GM12878 (cell line): ENCODE results near the gene CNTNAP2. TPM values are rescaled to one million over a fixed set of nuclear protein-coding genes. Genes with fewer than 3 reads are reported as not detected.

Source experiments
- ATAC-seq: fragments of 200-7000 bp; cut with Tn5 transposase; 3 replicates; pipeline ENCODE4 v1.9.1; 2020; ENCODE audit warnings: mild to moderate bottlenecking, moderate library complexity
- BruUV-seq: library from RNA; stranded (reverse); fragments of 400-500 nt; replicated peaks from 2 replicates; lab custom pipeline; 2021; lab: Mats Ljungman, UMichigan
- CTCF ChIA-PET: fragments of 300-600 bp; sonication (Branson Sonifier 250); formaldehyde crosslinking; extraction: SDS; loops from one replicate; lab custom pipeline; 2021; ENCODE audit warnings: inconsistent platforms; lab: Yijun Ruan, JAX
- POLR2A ChIA-PET: fragments of 350-600 bp; formaldehyde crosslinking; extraction: SDS; loops from one replicate; lab custom pipeline; 2021; ENCODE audit warnings: inconsistent platforms; lab: Charles Lee
- RAD21 ChIA-PET: fragments of 300-600 bp; sonication (Branson Sonifier 250); formaldehyde crosslinking; loops from one replicate; lab custom pipeline; 2023; ENCODE audit warnings: antibody characterized with exemption; ENCODE audit not compliant: unreplicated experiment; lab: Charles Lee
- SMC1A ChIA-PET: fragments of 300-600 bp; sonication (Branson Sonifier 250); formaldehyde crosslinking; loops from one replicate; lab custom pipeline; 2023; ENCODE audit not compliant: unreplicated experiment, uncharacterized antibody; lab: Charles Lee
- DNase-seq: peaks from one replicate; pipeline ENCODE4 v3.0.0-alpha.2; 2011; ENCODE audit warnings: low read depth, low spot score
- FAIRE-seq: peaks from 3 replicates; lab custom pipeline; 2011; peaks lifted over from hg19 to GRCh38; lab: Jason Lieb, UNC
- H2AFZ ChIP-seq: 2 replicates; pipeline ENCODE4 v1.6.0; 2011; ENCODE audit warnings: low read depth, low read length, control low read depth; ENCODE audit not compliant: control insufficient read depth
- H3K27ac ChIP-seq: 2 replicates; pipeline ENCODE4 v1.5.1; 2011; ENCODE audit warnings: control low read depth; ENCODE audit not compliant: control insufficient read depth, insufficient read depth
- H3K27me3 ChIP-seq, 2 experiments: replicated peaks in 1 of 2; 2 replicates each; pipeline versions ENCODE4 v1.6.0 to v1.6.1; 2011; ENCODE audit warnings: low read length in 1 of 2; ENCODE audit not compliant: control insufficient read depth in 2 of 2, insufficient read depth in 2 of 2
- H3K36me3 ChIP-seq, 2 experiments: 2 replicates each; pipeline ENCODE4 v1.5.1; 2011; ENCODE audit warnings: low read length in 1 of 2; ENCODE audit not compliant: control insufficient read depth in 2 of 2, insufficient read depth in 2 of 2
- H3K4me1 ChIP-seq: 2 replicates; pipeline ENCODE4 v1.6.1; 2011; ENCODE audit warnings: mild to moderate bottlenecking, low read length, moderate library complexity, mixed read lengths; ENCODE audit not compliant: control insufficient read depth, insufficient read depth
- H3K4me2 ChIP-seq: 2 replicates; pipeline ENCODE4 v1.6.0; 2011; ENCODE audit warnings: control low read depth; ENCODE audit not compliant: control insufficient read depth, insufficient read depth
- H3K4me3 ChIP-seq: fragments of 200-600 bp; sonication (generic); 2 replicates; pipeline ENCODE4 v1.5.1; 2016
- H3K79me2 ChIP-seq: 2 replicates; pipeline ENCODE4 v1.6.0; 2011; ENCODE audit warnings: low read length; ENCODE audit not compliant: control insufficient read depth, insufficient read depth
- H3K9ac ChIP-seq: 2 replicates; pipeline ENCODE4 v1.8.0; 2011; ENCODE audit warnings: low read length, control low read depth, mixed read lengths; ENCODE audit not compliant: control insufficient read depth, insufficient read depth
- H3K9me3 ChIP-seq: replicated peaks from 3 replicates; pipeline ENCODE4 v1.5.1; 2011; ENCODE audit warnings: mild to moderate bottlenecking, low read length; ENCODE audit not compliant: control insufficient read depth, insufficient read depth
- H4K20me1 ChIP-seq: 2 replicates; pipeline ENCODE4 v1.6.0; 2011; ENCODE audit not compliant: control insufficient read depth, insufficient read depth
- CEBPB ChIP-seq, 2 experiments: fragments of 150-350 bp in 1 of 2; IDR thresholded peaks; 2 replicates each; pipeline ENCODE4 v1.6.1; 2012 to 2014; ENCODE audit warnings: low read depth in 2 of 2, low read length in 2 of 2, borderline replicate concordance in 1 of 2, inconsistent platforms in 1 of 2
- EGR1 ChIP-seq, 2 experiments: IDR thresholded peaks; 1 replicate in 1 of 2; 2 replicates in 1 of 2; pipeline ENCODE4 v1.6.1; 2011 to 2012; ENCODE audit warnings: low read depth in 2 of 2, low read length in 2 of 2, borderline replicate concordance in 1 of 2, mild to moderate bottlenecking in 1 of 2, moderate library complexity in 1 of 2
- ETV6 ChIP-seq, 2 experiments: fragments of 450-650 bp in 1 of 2; IDR thresholded peaks in 1 of 2; conservative IDR thresholded peaks in 1 of 2; 2 replicates each; pipeline ENCODE4 v1.6.1; 2014; ENCODE audit warnings: antibody characterized with exemption in 1 of 2, borderline replicate concordance in 1 of 2, low read depth in 1 of 2, mild to moderate bottlenecking in 1 of 2, moderate library complexity in 1 of 2
- FOS ChIP-seq: IDR thresholded peaks from 3 replicates; pipeline ENCODE4 v1.6.1; 2011; ENCODE audit warnings: borderline replicate concordance; ENCODE audit not compliant: insufficient read length; ENCODE audit errors: extremely low read depth
- NR2F1 ChIP-seq: fragments of 450-650 bp; conservative IDR thresholded peaks from 2 replicates; pipeline ENCODE4 v1.6.1; 2017; ENCODE audit warnings: mild to moderate bottlenecking
- POLR2A ChIP-seq: IDR thresholded peaks from 2 replicates; pipeline ENCODE4 v1.6.1; 2011; ENCODE audit warnings: low read depth, mild to moderate bottlenecking, low read length
- SREBF1 ChIP-seq: IDR thresholded peaks from 2 replicates; pipeline ENCODE4 v1.6.1; 2012; ENCODE audit warnings: mild to moderate bottlenecking, low read length
- SREBF2 ChIP-seq: IDR thresholded peaks from 2 replicates; pipeline ENCODE4 v1.6.1; 2012; ENCODE audit warnings: mild to moderate bottlenecking, low read length
- STAT3 ChIP-seq: IDR thresholded peaks from 2 replicates; pipeline ENCODE4 v1.6.1; 2011; ENCODE audit warnings: low read depth, low read length, improper control_type of control experiment
- TARDBP ChIP-seq: IDR thresholded peaks from 2 replicates; pipeline ENCODE4 v1.6.1; 2016; ENCODE audit warnings: borderline replicate concordance
- TCF12 ChIP-seq: IDR thresholded peaks from 2 replicates; pipeline ENCODE4 v1.6.1; 2011; ENCODE audit warnings: low read depth, mild to moderate bottlenecking, low read length
- ZBTB40 ChIP-seq: fragments of 450-650 bp; IDR thresholded peaks from 2 replicates; pipeline ENCODE4 v1.6.1; 2016; ENCODE audit warnings: mild to moderate bottlenecking, moderate library complexity, borderline replicate concordance
- ZSCAN29 ChIP-seq: fragments of 450-650 bp; IDR thresholded peaks from 2 replicates; pipeline ENCODE4 v1.6.1; 2017; ENCODE audit warnings: mild to moderate bottlenecking, moderate library complexity
- WGBS: methylation state at CpG from one replicate; pipeline ENCODE4 v1.1.6; 2016; ENCODE audit warnings: low lambda C conversion rate; ENCODE audit not compliant: insufficient replicate concordance, insufficient coverage; ENCODE audit errors: missing lambda C conversion rate; 5-methylcytosine and 5-hydroxymethylcytosine counted together
- in situ Hi-C: fragments of 300-500 bp; cut with MboI; formaldehyde crosslinking; loops from 9 replicates; pipeline ENCODE4 v1.14.3; 2018; ENCODE audit warnings: mixed read lengths
- intact Hi-C: fragments of 100-400 bp; cut with micrococcal nuclease; formaldehyde crosslinking; loops from one replicate; pipeline ENCODE4 v1.14.2; 2022; ENCODE audit not compliant: unreplicated experiment
- polyA plus RNA-seq, 11 experiments: library from polyadenylated mRNA; depleted of rRNA in 4 of 11; unstranded in 6 of 11; stranded (reverse) in 5 of 11; fragments of >200 nt; fragmentation: Nextera tagmentation in 4 of 11; fragmentation: Illumina TruSeq in 1 of 11; extraction: Ambion mirVana in 4 of 11; extraction: Trizol in 1 of 11; gene quantifications; 1 replicate in 1 of 11; 2 replicates in 10 of 11; pipeline versions ENCODE4 v1.2.1 to v1.2.3, GENCODE V29; 2011 to 2016; ENCODE audit warnings: inconsistent platforms in 2 of 11, missing spikeins in 2 of 11, low read depth in 1 of 11
- total RNA-seq, 4 experiments: library from RNA; depleted of rRNA in 3 of 4; stranded (reverse); fragments of >200 nt in 3 of 4; fragmentation: Illumina TruSeq in 1 of 4; extraction: Trizol in 1 of 4; gene quantifications; 2 replicates each; pipeline versions ENCODE4 v1.2.1 to v1.2.3, GENCODE V29; 2013 to 2021
- TF ChIP-seq, protein P1 (sequence below): IDR thresholded peaks from 2 replicates; pipeline ENCODE4 v1.6.1; 2012; ENCODE audit warnings: mild to moderate bottlenecking, low read depth, low read length

Gene CNTNAP2
- total and polyA plus RNA-seq, 10 of the 15 experiments (the other 5 are each of a cell fraction or from before 2014, with no cell fraction given), result 0.03 to 0.08 (median 0.03) TPM; not detected in 7

DNA sequence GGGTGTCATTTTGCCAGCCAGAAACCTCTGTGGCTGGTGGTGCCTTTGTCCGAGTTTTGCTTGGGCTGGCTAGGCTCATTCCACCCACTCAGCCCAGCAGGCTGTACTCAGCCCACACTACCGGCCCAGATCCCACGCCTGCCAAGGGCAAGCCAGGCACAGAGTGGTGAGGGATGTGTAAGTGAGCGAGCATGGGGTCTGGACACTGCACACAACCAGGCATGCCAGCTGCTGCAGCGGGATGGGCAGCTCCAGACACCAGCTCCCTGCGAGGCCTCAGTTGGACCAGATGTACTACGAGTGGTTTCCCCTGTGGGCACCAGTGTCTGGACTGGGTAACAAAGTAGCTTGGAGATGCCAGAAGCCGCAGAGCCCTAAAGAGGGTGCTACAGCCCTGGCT lies 2339.8 kb downstream of the CNTNAP2 start:
- Histone ChIP-seq H3K36me3 (no peaks in the 10 kb centered on the region), H3K4me1 (no peaks in the 10 kb centered on the region), H3K4me3 (no peak overlapping the region), H3K9ac (no peak overlapping the region), H4K20me1 (no peaks in the 10 kb centered on the region), H2AFZ (no peak overlapping the region), H3K27me3 (no peaks in the 10 kb centered on the region), H3K9me3 (no peaks in the 10 kb centered on the region), H3K27ac (no peak overlapping the region), H3K79me2 (no peaks in the 10 kb centered on the region), H3K4me2 (no peak overlapping the region)
- BruUV-seq, result no TSS peak
- POLR2A ChIA-PET, result no interaction called here
- WGBS, result 61% methylated on average over 8 of the region's 8 CpGs
- TF ChIP-seq ZBTB40, result no peak
- TF ChIP-seq POLR2A, result no peak
- TF ChIP-seq, protein P1, sequence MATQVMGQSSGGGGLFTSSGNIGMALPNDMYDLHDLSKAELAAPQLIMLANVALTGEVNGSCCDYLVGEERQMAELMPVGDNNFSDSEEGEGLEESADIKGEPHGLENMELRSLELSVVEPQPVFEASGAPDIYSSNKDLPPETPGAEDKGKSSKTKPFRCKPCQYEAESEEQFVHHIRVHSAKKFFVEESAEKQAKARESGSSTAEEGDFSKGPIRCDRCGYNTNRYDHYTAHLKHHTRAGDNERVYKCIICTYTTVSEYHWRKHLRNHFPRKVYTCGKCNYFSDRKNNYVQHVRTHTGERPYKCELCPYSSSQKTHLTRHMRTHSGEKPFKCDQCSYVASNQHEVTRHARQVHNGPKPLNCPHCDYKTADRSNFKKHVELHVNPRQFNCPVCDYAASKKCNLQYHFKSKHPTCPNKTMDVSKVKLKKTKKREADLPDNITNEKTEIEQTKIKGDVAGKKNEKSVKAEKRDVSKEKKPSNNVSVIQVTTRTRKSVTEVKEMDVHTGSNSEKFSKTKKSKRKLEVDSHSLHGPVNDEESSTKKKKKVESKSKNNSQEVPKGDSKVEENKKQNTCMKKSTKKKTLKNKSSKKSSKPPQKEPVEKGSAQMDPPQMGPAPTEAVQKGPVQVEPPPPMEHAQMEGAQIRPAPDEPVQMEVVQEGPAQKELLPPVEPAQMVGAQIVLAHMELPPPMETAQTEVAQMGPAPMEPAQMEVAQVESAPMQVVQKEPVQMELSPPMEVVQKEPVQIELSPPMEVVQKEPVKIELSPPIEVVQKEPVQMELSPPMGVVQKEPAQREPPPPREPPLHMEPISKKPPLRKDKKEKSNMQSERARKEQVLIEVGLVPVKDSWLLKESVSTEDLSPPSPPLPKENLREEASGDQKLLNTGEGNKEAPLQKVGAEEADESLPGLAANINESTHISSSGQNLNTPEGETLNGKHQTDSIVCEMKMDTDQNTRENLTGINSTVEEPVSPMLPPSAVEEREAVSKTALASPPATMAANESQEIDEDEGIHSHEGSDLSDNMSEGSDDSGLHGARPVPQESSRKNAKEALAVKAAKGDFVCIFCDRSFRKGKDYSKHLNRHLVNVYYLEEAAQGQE, result no peak
- TF ChIP-seq EGR1 (IDR thresholded peaks at IDR 0.05; ENCODE audit: borderline replicate concordance in 1 of 2, low read depth in 2 of 2, low read length in 2 of 2), result no peak
- TF ChIP-seq SREBF2, result no peak
- TF ChIP-seq NR2F1, result no peak
- no peak for TF ChIP-seq ZSCAN29
- no peak for TF ChIP-seq STAT3
- TF ChIP-seq TCF12, result no peak
- no peak for TF ChIP-seq TARDBP
- TF ChIP-seq FOS, result no peak
- TF ChIP-seq CEBPB (IDR thresholded peaks at IDR 0.05; ENCODE audit: borderline replicate concordance in 1 of 2, low read depth in 2 of 2, low read length in 2 of 2), result no peak
- no peak for TF ChIP-seq ETV6 (conservative IDR thresholded peaks at IDR 0.05 in 1 of 2, IDR thresholded peaks at IDR 0.05 in 1 of 2; ENCODE audit: borderline replicate concordance in 1 of 2, low read depth in 1 of 2)
- TF ChIP-seq SREBF1, result no peak
- RAD21 ChIA-PET, result no interaction called here
- in situ Hi-C loops (no loop called here), intact Hi-C loops (no loop called here)
- CTCF ChIA-PET, result no interaction called here
- FAIRE-seq, result no peak
- SMC1A ChIA-PET, result no interaction called here
- no peak for ATAC-seq
- DNase-seq, result no peak
